ENCODE measurements around the gene ELFN2.

DNA sequence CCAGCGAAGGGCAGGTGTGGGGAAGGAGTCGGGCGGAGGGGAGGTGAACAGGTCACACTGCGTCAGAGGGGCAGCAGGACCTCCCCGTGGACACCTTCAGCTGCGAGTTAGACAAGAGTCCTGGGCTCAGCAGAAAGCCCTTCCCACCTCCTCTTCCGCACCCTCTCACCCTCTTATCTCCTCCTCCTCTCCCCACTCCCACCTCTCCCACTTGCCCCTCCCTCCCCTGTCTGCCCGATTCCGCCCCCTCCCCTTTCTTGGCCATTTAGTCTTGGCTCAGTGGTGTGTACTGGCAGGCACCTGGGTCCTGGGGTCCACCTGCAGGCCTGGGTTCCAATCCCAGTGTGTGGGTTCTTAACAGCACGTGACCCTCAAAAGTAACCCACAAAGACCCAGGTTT, 107.8 kb downstream of the ELFN2 start:
- TF ChIP-seq EZH2 (IDR thresholded peaks at IDR 0.05) (no peak), EZH2phosphoT487 (IDR thresholded peaks at IDR 0.05) (no peak)

Data from neural progenitor cell (in vitro differentiated cells).